Measurements from ENCODE around the gene DDHD1. TPM values are rescaled to one million over a fixed set of nuclear protein-coding genes. Genes with fewer than 3 reads are reported as not detected.

The DDHD1 gene
- total RNA-seq, 2 donors from 2014 or later, result 53.6 to 73.5 TPM

GRCh38 chr14:53032838-53033390 lies 120.2 kb downstream of the DDHD1 start:
- no peak for ATAC-seq (replicated peaks in 1 of 2)
- H3K4me3 Mint-ChIP-seq, result no peak overlapping the region

GRCh38 chr14:53032161-53032803 lies 120.8 kb downstream of the DDHD1 start:
- Mint-ChIP-seq H3K4me3 (no peak overlapping the region), H3K36me3 (ENCODE audit: insufficient read depth in 2 of 2) (peaks cover 10 to 19% of the 10 kb centered on the region in 2 donors), H3K27me3 (ENCODE audit: low read depth) (no peaks in the 10 kb centered on the region), H3K27ac (no peak overlapping the region), H3K9me3 (peaks cover 10 to 11% of the 10 kb centered on the region in 2 donors), H3K4me1 (ENCODE audit: low read depth) (peaks cover 8% of the 10 kb centered on the region)
- DNase-seq, result no peak
- ATAC-seq (replicated peaks in 1 of 2), result no peak

More at GRCh38 chr14:53032838-53033390, 120.2 kb downstream of the DDHD1 start:
- H3K27me3 Mint-ChIP-seq (ENCODE audit: low read depth), result no peaks in the 10 kb centered on the region
- no peak overlapping the region for H3K27ac Mint-ChIP-seq
- peaks cover 1% of the 10 kb centered on the region for H3K4me1 Mint-ChIP-seq (ENCODE audit: low read depth)
- DNase-seq, result no peak
- peaks cover 10 to 11% of the 10 kb centered on the region in 2 donors for H3K9me3 Mint-ChIP-seq
- peaks cover 14 to 22% of the 10 kb centered on the region in 2 donors for H3K36me3 Mint-ChIP-seq (ENCODE audit: insufficient read depth in 2 of 2)

GRCh38 chr14:53027562-53027961 lies 125.6 kb downstream of the DDHD1 start:
- Mint-ChIP-seq H3K36me3 (ENCODE audit: insufficient read depth in 2 of 2) (peaks cover 8 to 10% of the 10 kb centered on the region in 2 donors), H3K9me3 (peaks cover 10 to 11% of the 10 kb centered on the region in 2 donors), H3K27me3 (ENCODE audit: low read depth) (no peaks in the 10 kb centered on the region), H3K27ac (peak overlapping the region; percentile 62), H3K4me1 (ENCODE audit: low read depth) (peaks cover 10% of the 10 kb centered on the region), H3K4me3 (no peak overlapping the region)
- DNase-seq, result no peak
- no peak for ATAC-seq (replicated peaks in 1 of 2)

DNA sequence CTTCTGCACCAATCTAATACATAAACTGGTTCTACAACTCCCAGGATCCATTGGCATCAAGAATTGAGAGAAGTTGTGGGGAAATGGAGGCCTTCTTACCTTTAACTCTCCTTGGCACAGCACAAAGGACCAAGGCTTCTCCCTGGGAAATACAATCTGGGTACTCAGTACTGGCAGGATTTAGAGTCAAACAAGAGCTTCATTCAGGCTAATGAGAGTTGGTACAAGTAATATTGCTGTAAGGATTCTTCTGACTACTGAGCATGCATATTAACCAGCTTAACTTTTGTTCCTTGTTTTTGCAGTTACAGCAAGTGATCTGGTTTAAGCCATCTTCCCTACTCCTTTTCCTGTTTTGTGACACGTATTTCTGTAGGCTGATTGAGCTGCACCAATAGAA lies 126.1 kb downstream of the DDHD1 start:
- H3K36me3 Mint-ChIP-seq (ENCODE audit: insufficient read depth in 2 of 2), result peaks cover 6 to 8% of the 10 kb centered on the region in 2 donors
- no peak overlapping the region for H3K4me3 Mint-ChIP-seq
- peaks cover 10% of the 10 kb centered on the region for H3K4me1 Mint-ChIP-seq (ENCODE audit: low read depth)
- no peak overlapping the region for H3K27ac Mint-ChIP-seq
- no peaks in the 10 kb centered on the region for H3K27me3 Mint-ChIP-seq (ENCODE audit: low read depth)
- ATAC-seq (replicated peaks in 1 of 2) (no peak), DNase-seq (no peak)
- H3K9me3 Mint-ChIP-seq, result peaks cover 10 to 11% of the 10 kb centered on the region in 2 donors

GRCh38 chr14:53023325-53023724 lies 129.8 kb downstream of the DDHD1 start:
- H3K27ac Mint-ChIP-seq, result no peak overlapping the region
- no peaks in the 10 kb centered on the region for H3K27me3 Mint-ChIP-seq (ENCODE audit: low read depth)
- ATAC-seq (replicated peaks in 1 of 2) (no peak), DNase-seq (no peak)
- H3K4me3 Mint-ChIP-seq, result no peak overlapping the region
- peaks cover 10% of the 10 kb centered on the region for H3K4me1 Mint-ChIP-seq (ENCODE audit: low read depth)
- no peaks in the 10 kb centered on the region for H3K9me3 Mint-ChIP-seq
- H3K36me3 Mint-ChIP-seq (ENCODE audit: insufficient read depth in 2 of 2), result peaks cover 3% of the 10 kb centered on the region in 2 donors

DNA sequence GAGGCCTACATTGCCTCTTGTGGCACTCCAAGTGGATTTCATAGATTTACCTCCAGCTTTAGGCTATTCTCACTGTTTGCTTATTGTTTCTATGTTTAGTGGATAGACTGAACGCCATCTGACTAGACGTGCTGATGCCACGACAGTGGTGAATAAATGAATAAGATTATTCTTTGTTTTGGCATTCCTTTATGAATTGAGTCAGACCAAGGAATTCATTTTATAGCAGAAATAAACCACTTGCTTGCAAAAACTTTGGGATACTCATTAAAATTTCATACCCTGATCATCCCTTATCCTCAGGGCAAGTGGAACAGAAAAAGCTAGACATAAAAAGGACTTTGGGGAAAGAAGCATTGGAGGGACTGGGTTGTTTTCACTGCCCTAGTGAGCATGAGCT lies 130.5 kb downstream of the DDHD1 start:
- Mint-ChIP-seq H3K4me1 (ENCODE audit: low read depth) (peaks cover 5% of the 10 kb centered on the region), H3K4me3 (no peak overlapping the region)
- ATAC-seq (replicated peaks in 1 of 2), result no peak

GRCh38 chr14:53020193-53020932 lies 132.8 kb downstream of the DDHD1 start:
- Mint-ChIP-seq H3K4me3 (no peak overlapping the region), H3K36me3 (ENCODE audit: insufficient read depth in 2 of 2) (peaks cover 0 to 2% of the 10 kb centered on the region in 2 donors), H3K27ac (no peak overlapping the region), H3K27me3 (ENCODE audit: low read depth) (no peaks in the 10 kb centered on the region), H3K4me1 (ENCODE audit: low read depth) (no peaks in the 10 kb centered on the region), H3K9me3 (no peaks in the 10 kb centered on the region)
- no peak for DNase-seq
- no peak for ATAC-seq (replicated peaks in 1 of 2)

More for the DNA sequence above, 130.5 kb downstream of the DDHD1 start:
- H3K36me3 Mint-ChIP-seq (ENCODE audit: insufficient read depth in 2 of 2), result peaks cover 2% of the 10 kb centered on the region in 2 donors
- H3K27me3 Mint-ChIP-seq (ENCODE audit: low read depth), result no peaks in the 10 kb centered on the region
- DNase-seq, result no peak
- H3K27ac Mint-ChIP-seq, result no peak overlapping the region
- H3K9me3 Mint-ChIP-seq, result no peaks in the 10 kb centered on the region

DNA sequence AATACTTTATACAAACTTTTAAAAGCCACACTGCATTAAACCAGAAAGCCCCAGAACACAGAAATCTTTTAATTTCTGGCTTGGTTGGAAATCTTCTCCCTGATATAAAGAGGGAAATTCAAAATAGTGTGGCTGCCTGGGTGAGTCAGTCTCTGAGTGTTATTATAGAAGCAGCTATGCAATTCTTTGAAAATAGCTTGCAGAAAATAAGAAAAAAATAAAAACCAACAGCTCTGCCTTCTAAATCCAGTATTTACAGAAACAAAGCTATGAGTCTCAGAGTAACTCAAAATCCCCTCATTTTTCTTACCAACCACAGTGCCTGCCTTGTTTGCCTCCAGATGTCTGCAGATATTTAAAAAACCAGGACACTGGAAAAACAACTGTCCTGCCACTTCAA lies 133.7 kb downstream of the DDHD1 start:
- H3K4me3 Mint-ChIP-seq, result no peak overlapping the region
- no peaks in the 10 kb centered on the region for H3K9me3 Mint-ChIP-seq
- DNase-seq (no peak), ATAC-seq (replicated peaks in 1 of 2) (no peak)
- no peak overlapping the region for H3K27ac Mint-ChIP-seq
- H3K4me1 Mint-ChIP-seq (ENCODE audit: low read depth), result no peaks in the 10 kb centered on the region
- peaks cover 0 to 2% of the 10 kb centered on the region in 2 donors for H3K36me3 Mint-ChIP-seq (ENCODE audit: insufficient read depth in 2 of 2)
- no peaks in the 10 kb centered on the region for H3K27me3 Mint-ChIP-seq (ENCODE audit: low read depth)

DNA sequence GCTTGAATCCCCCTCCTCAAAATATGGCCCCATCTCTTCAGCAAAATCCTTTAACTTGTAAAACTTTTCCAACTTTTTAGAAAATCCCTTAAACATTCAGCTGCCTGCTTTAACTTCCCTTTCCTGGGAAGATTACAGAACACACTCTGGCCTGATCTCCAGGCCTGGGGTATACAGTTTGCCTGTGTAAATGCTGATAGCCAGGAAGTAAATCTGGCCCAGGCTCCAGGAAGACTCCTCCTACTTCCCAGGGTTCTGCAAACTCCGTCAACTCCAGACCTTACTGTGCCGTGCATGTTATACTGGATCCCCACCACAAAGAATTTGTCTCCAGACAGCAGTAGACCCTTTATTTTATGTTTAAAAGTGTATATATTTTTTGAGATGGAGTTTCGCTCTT lies 135.3 kb downstream of the DDHD1 start:
- no peak for ATAC-seq (replicated peaks in 1 of 2)
- Mint-ChIP-seq H3K27ac (no peak overlapping the region), H3K9me3 (peaks cover 0 to 3% of the 10 kb centered on the region in 2 donors), H3K4me3 (no peak overlapping the region), H3K4me1 (ENCODE audit: low read depth) (no peaks in the 10 kb centered on the region), H3K36me3 (ENCODE audit: insufficient read depth in 2 of 2) (peaks cover 0 to 3% of the 10 kb centered on the region in 2 donors), H3K27me3 (ENCODE audit: low read depth) (peaks cover 8% of the 10 kb centered on the region)
- DNase-seq, result no peak

GRCh38 chr14:53016919-53017318 lies 136.2 kb downstream of the DDHD1 start:
- Mint-ChIP-seq H3K4me1 (ENCODE audit: low read depth) (no peaks in the 10 kb centered on the region), H3K36me3 (ENCODE audit: insufficient read depth in 2 of 2) (peaks cover 0 to 3% of the 10 kb centered on the region in 2 donors), H3K27ac (no peak overlapping the region), H3K4me3 (no peak overlapping the region), H3K27me3 (ENCODE audit: low read depth) (peaks cover 8% of the 10 kb centered on the region), H3K9me3 (peaks cover 0 to 3% of the 10 kb centered on the region in 2 donors)
- no peak for DNase-seq
- ATAC-seq (replicated peaks in 1 of 2), result no peak

GRCh38 chr14:53016491-53016890 lies 136.6 kb downstream of the DDHD1 start:
- Mint-ChIP-seq H3K4me3 (no peak overlapping the region), H3K36me3 (ENCODE audit: insufficient read depth in 2 of 2) (peaks cover 0 to 3% of the 10 kb centered on the region in 2 donors), H3K27me3 (ENCODE audit: low read depth) (peaks cover 8% of the 10 kb centered on the region), H3K27ac (no peak overlapping the region), H3K9me3 (peaks cover 0 to 3% of the 10 kb centered on the region in 2 donors), H3K4me1 (ENCODE audit: low read depth) (no peaks in the 10 kb centered on the region)
- ATAC-seq (replicated peaks in 1 of 2) (no peak), DNase-seq (no peak)

DNA sequence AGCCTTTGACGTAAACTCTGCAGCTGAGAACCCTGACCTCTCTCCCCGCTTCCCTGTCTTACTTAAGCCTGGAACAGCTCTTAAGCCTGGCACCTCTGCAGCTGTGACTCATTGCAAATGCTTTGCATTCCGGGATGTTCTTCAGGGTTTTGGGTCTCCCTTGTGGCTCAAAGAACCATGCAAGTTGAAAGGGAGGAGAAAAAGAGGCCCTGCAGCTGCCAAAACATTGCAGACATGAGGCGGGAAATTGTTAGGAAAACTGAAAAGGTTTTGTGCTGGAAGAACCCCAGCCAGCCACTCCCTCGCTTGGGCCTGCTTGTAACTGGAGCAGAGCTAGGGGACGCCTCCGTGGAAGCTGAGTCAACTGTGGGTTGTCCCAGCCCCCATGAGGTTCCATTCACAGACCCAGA lies 142.1 kb downstream of the DDHD1 start:
- H3K27ac Mint-ChIP-seq, result no peak overlapping the region

More for the DNA sequence above, 142.1 kb downstream of the DDHD1 start:
- ATAC-seq (replicated peaks in 1 of 2) (peak in 1 of 2 donors; percentile 23), DNase-seq (no peak)
- Mint-ChIP-seq H3K27me3 (ENCODE audit: low read depth) (peaks cover 8% of the 10 kb centered on the region), H3K4me3 (no peak overlapping the region), H3K4me1 (ENCODE audit: low read depth) (no peaks in the 10 kb centered on the region), H3K36me3 (ENCODE audit: insufficient read depth in 2 of 2) (peaks cover 0 to 3% of the 10 kb centered on the region in 2 donors), H3K9me3 (peaks cover 0 to 3% of the 10 kb centered on the region in 2 donors)
